DOHH2 (cell line): ENCODE measurements around the gene PHYH.
"Not testable (repeated sequence)": the region's sequence is repeated elsewhere in the genome, so short reads cannot be mapped to it uniquely, and the experiment has no call there.

ENCODE experiments used
- H3F3A ChIP-seq: fragments of 200-600 bp; sonication (generic), shearing (Covaris generic); 2 replicates; pipeline ENCODE4 v1.6.0; 2016; ENCODE audit warnings: antibody characterized with exemption, mild to moderate bottlenecking; ENCODE audit not compliant: control insufficient read depth, insufficient read depth
- H3K27ac ChIP-seq: fragments of 200-600 bp; sonication (generic); 2 replicates; pipeline ENCODE4 v1.5.1; 2014; ENCODE audit warnings: low read depth, mild to moderate bottlenecking, low read length, moderate library complexity
- H3K27me3 ChIP-seq: fragments of 200-600 bp; sonication (generic); 2 replicates; pipeline ENCODE4 v1.6.1; 2014; ENCODE audit warnings: mild to moderate bottlenecking, low read length, mixed read lengths; ENCODE audit not compliant: control insufficient read depth
- H3K36me3 ChIP-seq: fragments of 200-600 bp; sonication (generic); 2 replicates; pipeline ENCODE4 v1.6.1; 2014; ENCODE audit warnings: mild to moderate bottlenecking, low read length, moderate library complexity, mixed read lengths; ENCODE audit not compliant: control insufficient read depth
- H3K4me1 ChIP-seq: fragments of 200-600 bp; sonication (generic); 2 replicates; pipeline ENCODE4 v1.6.1; 2014; ENCODE audit warnings: mild to moderate bottlenecking, low read length, mixed read lengths; ENCODE audit not compliant: control insufficient read depth
- H3K4me2 ChIP-seq: fragments of 200-600 bp; sonication (generic); 2 replicates; pipeline ENCODE4 v1.6.0; 2014; ENCODE audit warnings: mild to moderate bottlenecking, low read length, moderate library complexity
- H3K4me3 ChIP-seq: fragments of 200-600 bp; sonication (generic); 2 replicates; pipeline ENCODE4 v1.5.1; 2014; ENCODE audit warnings: mild to moderate bottlenecking, low read length, mixed read lengths
- H3K79me2 ChIP-seq: fragments of 200-600 bp; sonication (generic); 2 replicates; pipeline ENCODE4 v1.6.1; 2014; ENCODE audit warnings: mild to moderate bottlenecking, low read length, mixed read lengths; ENCODE audit not compliant: control insufficient read depth
- H3K9me2 ChIP-seq: fragments of 200-600 bp; sonication (generic); replicated peaks from 2 replicates; pipeline ENCODE4 v1.6.1; 2014; ENCODE audit warnings: mild to moderate bottlenecking, low read length, mixed read lengths; ENCODE audit not compliant: control insufficient read depth
- H3K9me3 ChIP-seq: fragments of 200-600 bp; sonication (generic); 2 replicates; pipeline ENCODE4 v1.6.1; 2014; ENCODE audit warnings: antibody characterized with exemption, low read length, mixed read lengths; ENCODE audit not compliant: control insufficient read depth, insufficient read depth
- H4K20me1 ChIP-seq: fragments of 200-600 bp; sonication (generic); 2 replicates; pipeline ENCODE4 v1.6.0; 2014; ENCODE audit warnings: low read depth, mild to moderate bottlenecking, antibody characterized with exemption, low read length, moderate library complexity; ENCODE audit not compliant: control insufficient read depth, insufficient read depth
- EZH2phosphoT487 ChIP-seq: fragments of 200-600 bp; sonication (generic); IDR thresholded peaks from 2 replicates; pipeline ENCODE4 v1.6.1; 2017; ENCODE audit warnings: borderline replicate concordance, mild to moderate bottlenecking, antibody characterized with exemption, low read length, moderate library complexity, mixed read lengths
- TF ChIP-seq, protein P1 (sequence below): fragments of 200-600 bp; sonication (generic); IDR thresholded peaks from one replicate; pipeline ENCODE4 v1.5.1; 2014; ENCODE audit warnings: antibody characterized with exemption, mild to moderate bottlenecking, low read depth, low read length; ENCODE audit not compliant: poor library complexity, severe bottlenecking

PHYH gene

GRCh38 chr10:13331646-13332045 is 31.8 kb upstream of the PHYH start:
- Histone ChIP-seq H3K36me3 (peaks cover 83% of the 10 kb centered on the region), H3K27ac (no peak overlapping the region), H3K9me3 (no peaks in the 10 kb centered on the region), H3K9me2 (no peaks in the 10 kb centered on the region), H3K27me3 (no peaks in the 10 kb centered on the region), H3K4me1 (no peaks in the 10 kb centered on the region), H3K4me2 (no peak overlapping the region), H3K4me3 (no peak overlapping the region), H3F3A (no peaks in the 10 kb centered on the region; the same call in 1 of the 2 replicates), H3K79me2 (peaks cover 5% of the 10 kb centered on the region), H4K20me1 (no peaks in the 10 kb centered on the region)
- TF ChIP-seq, protein P1, sequence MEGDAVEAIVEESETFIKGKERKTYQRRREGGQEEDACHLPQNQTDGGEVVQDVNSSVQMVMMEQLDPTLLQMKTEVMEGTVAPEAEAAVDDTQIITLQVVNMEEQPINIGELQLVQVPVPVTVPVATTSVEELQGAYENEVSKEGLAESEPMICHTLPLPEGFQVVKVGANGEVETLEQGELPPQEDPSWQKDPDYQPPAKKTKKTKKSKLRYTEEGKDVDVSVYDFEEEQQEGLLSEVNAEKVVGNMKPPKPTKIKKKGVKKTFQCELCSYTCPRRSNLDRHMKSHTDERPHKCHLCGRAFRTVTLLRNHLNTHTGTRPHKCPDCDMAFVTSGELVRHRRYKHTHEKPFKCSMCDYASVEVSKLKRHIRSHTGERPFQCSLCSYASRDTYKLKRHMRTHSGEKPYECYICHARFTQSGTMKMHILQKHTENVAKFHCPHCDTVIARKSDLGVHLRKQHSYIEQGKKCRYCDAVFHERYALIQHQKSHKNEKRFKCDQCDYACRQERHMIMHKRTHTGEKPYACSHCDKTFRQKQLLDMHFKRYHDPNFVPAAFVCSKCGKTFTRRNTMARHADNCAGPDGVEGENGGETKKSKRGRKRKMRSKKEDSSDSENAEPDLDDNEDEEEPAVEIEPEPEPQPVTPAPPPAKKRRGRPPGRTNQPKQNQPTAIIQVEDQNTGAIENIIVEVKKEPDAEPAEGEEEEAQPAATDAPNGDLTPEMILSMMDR, result no peak
- no peak for TF ChIP-seq EZH2phosphoT487

DNA sequence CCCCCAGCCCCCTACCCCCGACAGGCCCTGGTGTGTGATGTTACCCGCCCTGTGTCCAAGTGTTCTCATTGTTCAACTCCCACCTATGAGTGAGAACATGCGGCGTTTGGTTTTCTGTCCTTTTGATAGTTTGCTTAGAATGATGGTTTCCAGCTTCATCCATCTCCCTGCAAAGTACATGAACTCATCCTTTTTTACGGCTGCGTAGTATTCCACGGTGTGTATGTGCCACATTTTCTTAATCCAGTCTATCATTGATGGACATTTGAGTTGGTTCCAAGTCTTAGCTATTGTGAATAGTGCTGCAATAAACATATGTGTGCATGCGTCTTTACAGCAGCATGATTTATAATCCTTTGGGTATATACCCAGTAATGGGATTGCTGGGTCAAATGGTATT is 31.1 kb upstream of the PHYH start:
- not testable (repeated sequence) for H3F3A ChIP-seq, H4K20me1 ChIP-seq

GRCh38 chr10:13329565-13329964 is 29.7 kb upstream of the PHYH start:
- no peaks in the 10 kb centered on the region for H4K20me1 ChIP-seq
- H3K79me2 ChIP-seq, result no peaks in the 10 kb centered on the region
- H3K27ac ChIP-seq, result no peak overlapping the region
- H3F3A ChIP-seq, result peaks cover 3% of the 10 kb centered on the region; the same call in 1 of the 2 replicates
- H3K27me3 ChIP-seq, result no peaks in the 10 kb centered on the region
- H3K4me3 ChIP-seq, result no peak overlapping the region
- peaks cover 88% of the 10 kb centered on the region for H3K36me3 ChIP-seq
- no peaks in the 10 kb centered on the region for H3K4me1 ChIP-seq
- no peaks in the 10 kb centered on the region for H3K9me3 ChIP-seq
- no peaks in the 10 kb centered on the region for H3K9me2 ChIP-seq
- no peak overlapping the region for H3K4me2 ChIP-seq
- TF ChIP-seq, protein P1, result no peak
- no peak for TF ChIP-seq EZH2phosphoT487

More for the DNA sequence above, 31.1 kb upstream of the PHYH start:
- not testable (repeated sequence) for H3K4me1 ChIP-seq, H3K9me3 ChIP-seq, H3K79me2 ChIP-seq, H3K27me3 ChIP-seq, H3K27ac ChIP-seq, H3K4me2 ChIP-seq, H3K4me3 ChIP-seq, H3K9me2 ChIP-seq
- peaks cover 83% of the 10 kb centered on the region for H3K36me3 ChIP-seq

DNA sequence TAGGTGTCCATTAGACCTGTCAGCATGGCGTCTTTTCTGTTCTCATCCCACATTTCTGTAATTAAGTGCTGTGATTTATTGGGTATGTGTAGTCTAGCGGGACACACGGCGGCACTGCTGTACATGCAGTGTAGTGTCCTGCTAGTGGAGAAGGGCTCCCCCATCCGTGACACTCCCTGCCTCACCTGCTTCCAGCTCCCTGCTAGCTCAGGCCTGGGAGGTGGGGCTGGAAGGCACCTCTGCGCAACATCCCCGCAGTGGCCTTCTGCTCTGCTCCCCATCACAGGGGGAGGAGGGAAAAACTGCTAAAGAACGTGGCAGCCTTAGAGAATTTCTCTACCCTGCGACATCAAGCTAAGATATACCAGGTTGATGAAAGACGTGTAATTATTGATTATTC is 28.7 kb upstream of the PHYH start:
- TF ChIP-seq EZH2phosphoT487, result no peak
- TF ChIP-seq, protein P1, result no peak
- H3K4me2 ChIP-seq, result no peak overlapping the region
- no peak overlapping the region for H3K27ac ChIP-seq
- no peaks in the 10 kb centered on the region for H3K27me3 ChIP-seq
- H3K36me3 ChIP-seq, result peaks cover 88% of the 10 kb centered on the region
- H3K9me2 ChIP-seq, result no peaks in the 10 kb centered on the region
- no peaks in the 10 kb centered on the region for H3K4me1 ChIP-seq
- no peaks in the 10 kb centered on the region for H3K9me3 ChIP-seq
- H3K79me2 ChIP-seq, result no peaks in the 10 kb centered on the region
- peaks cover 3% of the 10 kb centered on the region; the same call in 1 of the 2 replicates for H3F3A ChIP-seq
- no peaks in the 10 kb centered on the region for H4K20me1 ChIP-seq
- no peak overlapping the region for H3K4me3 ChIP-seq
